GM12801 (cell line): ENCODE results near the gene GPAM.

Experiments used
- CTCF ChIP-seq: IDR thresholded peaks from one replicate; pipeline ENCODE4 v1.5.1; 2011; ENCODE audit warnings: control low read depth; ENCODE audit not compliant: insufficient read length; ENCODE audit errors: extremely low read depth

Gene GPAM

GRCh38 chr10:112145263-112145662 lies 38.3 kb downstream of the GPAM start:
- no peak for TF ChIP-seq CTCF

GRCh38 chr10:112143420-112143819 lies 40.1 kb downstream of the GPAM start:
- no peak for TF ChIP-seq CTCF

- TF ChIP-seq CTCF = no peak
Observed at GRCh38 chr10:112141292-112141691, 42.3 kb downstream of the GPAM start.

GRCh38 chr10:112140110-112140970 lies 43.2 kb downstream of the GPAM start:
- TF ChIP-seq CTCF = no peak

GRCh38 chr10:112139176-112139575 lies 44.4 kb downstream of the GPAM start:
- TF ChIP-seq CTCF = no peak

- TF ChIP-seq CTCF = peak; percentile 87
Observed at GRCh38 chr10:112137154-112137987, 46.2 kb downstream of the GPAM start.

- TF ChIP-seq CTCF = no peak
Observed at GRCh38 chr10:112136486-112137153, 46.9 kb downstream of the GPAM start.
